LNCaP clone FGC (cell line): ENCODE measurements around the gene TEX12.

Experiments used
- DNase-seq: peaks from one replicate; pipeline ENCODE4 v3.0.0-alpha.2; 2011; ENCODE audit warnings: low read depth
- H3K4me3 ChIP-seq: 2 replicates; pipeline ENCODE4 v1.5.1; 2011; ENCODE audit warnings: mild to moderate bottlenecking, low read depth, low read length, control low read depth
- TF ChIP-seq, protein P1 (sequence below): IDR thresholded peaks from 2 replicates; pipeline ENCODE4 v1.5.1; 2012; ENCODE audit warnings: mild to moderate bottlenecking; ENCODE audit not compliant: control insufficient read depth, insufficient read depth; ENCODE audit errors: extremely low read depth

Gene TEX12

DNA sequence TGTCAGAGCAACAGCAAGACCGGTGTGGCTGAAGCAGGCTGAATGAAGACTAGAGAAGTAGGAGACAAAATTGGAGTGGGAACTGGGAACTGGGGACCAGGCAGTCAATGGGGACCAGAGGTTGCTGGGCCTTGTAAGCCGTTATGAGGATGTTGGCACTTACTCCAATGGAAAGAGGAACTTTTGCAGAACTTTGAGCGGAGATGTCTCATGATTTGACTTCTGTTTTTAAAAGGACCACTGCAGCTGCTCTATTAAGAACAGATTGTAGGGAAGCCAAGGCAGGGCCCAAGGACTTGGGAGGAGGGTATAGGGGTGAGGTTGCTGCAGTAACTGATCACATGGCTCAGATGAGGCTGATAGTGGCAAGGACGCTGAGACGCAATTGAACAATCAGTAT is 37.5 kb upstream of the TEX12 start:
- TF ChIP-seq, protein P1, sequence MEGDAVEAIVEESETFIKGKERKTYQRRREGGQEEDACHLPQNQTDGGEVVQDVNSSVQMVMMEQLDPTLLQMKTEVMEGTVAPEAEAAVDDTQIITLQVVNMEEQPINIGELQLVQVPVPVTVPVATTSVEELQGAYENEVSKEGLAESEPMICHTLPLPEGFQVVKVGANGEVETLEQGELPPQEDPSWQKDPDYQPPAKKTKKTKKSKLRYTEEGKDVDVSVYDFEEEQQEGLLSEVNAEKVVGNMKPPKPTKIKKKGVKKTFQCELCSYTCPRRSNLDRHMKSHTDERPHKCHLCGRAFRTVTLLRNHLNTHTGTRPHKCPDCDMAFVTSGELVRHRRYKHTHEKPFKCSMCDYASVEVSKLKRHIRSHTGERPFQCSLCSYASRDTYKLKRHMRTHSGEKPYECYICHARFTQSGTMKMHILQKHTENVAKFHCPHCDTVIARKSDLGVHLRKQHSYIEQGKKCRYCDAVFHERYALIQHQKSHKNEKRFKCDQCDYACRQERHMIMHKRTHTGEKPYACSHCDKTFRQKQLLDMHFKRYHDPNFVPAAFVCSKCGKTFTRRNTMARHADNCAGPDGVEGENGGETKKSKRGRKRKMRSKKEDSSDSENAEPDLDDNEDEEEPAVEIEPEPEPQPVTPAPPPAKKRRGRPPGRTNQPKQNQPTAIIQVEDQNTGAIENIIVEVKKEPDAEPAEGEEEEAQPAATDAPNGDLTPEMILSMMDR, result no peak
- DNase-seq, result no peak
- no peak overlapping the region for H3K4me3 ChIP-seq

DNA sequence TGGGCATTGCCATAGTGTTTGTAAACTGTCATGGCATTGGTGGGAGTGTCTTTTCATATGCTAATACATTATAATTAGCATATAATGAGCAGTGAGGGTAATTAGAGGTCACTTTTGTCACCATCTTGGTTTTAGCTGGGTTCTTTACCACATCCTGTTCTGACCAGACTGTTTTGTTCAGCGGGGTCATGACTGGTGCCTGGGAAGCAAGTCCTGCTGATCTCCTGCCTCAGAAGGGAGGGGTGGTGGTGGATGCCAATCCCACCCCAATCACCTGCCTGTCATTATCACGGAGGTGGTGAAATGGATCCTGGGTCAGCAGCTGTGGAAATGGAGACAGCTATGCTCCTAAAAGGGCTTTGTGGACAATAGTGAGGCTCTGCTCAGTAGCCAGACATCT is 34.4 kb upstream of the TEX12 start:
- H3K4me3 ChIP-seq, result no peak overlapping the region
- DNase-seq, result no peak
- TF ChIP-seq, protein P1, result no peak

DNA sequence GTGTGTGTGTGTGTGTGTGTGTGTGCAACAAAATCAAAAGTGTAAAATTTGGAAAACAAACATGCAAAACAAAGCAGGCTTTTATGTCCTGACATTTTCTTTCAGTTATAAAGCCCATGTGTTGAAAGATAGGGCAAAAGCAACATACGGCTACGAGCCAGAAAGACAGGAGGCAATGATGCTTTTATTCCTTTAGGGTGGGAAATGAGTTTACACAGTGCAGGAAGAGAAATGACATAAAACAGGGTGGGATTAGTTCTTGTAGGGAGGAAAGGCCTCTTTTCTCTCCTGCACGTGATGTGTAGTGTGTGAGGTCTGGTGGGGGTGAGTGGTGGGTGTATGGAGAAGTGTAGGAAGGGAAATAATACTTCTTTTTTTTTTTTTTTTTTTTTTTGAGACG is 32.7 kb upstream of the TEX12 start:
- DNase-seq, result no peak
- no peak overlapping the region for H3K4me3 ChIP-seq
- TF ChIP-seq, protein P1, result no peak

DNA sequence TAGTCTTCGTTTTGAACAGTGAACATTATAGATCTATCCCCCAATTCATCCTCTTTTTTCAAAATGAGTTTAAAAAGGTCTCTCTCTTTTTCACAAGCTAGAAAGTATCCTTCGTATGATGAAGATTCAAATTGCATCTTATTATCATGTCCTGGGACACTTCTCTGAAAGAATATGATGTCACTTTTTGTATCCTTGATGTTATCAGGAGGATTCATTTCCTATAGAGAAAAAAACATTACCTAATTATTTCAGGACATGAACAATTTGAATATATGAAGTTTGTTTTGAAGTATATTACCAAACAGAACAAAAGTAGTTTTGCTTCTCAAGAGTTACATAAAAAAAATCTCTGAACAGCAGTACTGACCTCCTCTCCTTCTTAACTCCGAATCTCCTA is 23.6 kb upstream of the TEX12 start:
- DNase-seq, result no peak
- TF ChIP-seq, protein P1, result no peak
- no peak overlapping the region for H3K4me3 ChIP-seq

DNA sequence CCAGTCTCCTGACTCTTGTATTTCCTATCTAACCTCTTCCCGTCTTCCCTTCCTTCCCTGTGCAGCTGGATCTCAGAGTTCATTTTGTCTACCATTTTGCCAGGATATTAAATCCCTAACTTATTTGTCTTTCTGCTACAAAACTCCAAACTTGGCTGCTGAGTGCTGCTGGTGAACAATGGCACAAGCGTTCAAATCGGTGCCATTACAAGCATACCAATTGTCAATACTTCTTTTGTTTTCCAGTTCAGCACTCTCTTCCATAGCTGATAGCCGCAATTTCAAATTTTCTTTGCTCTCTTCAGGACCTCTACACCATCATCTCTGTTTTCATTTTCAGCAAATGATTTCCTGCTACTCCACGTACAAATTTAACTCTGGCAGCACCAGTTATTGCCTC is 16.7 kb upstream of the TEX12 start:
- TF ChIP-seq, protein P1, result no peak
- H3K4me3 ChIP-seq, result no peak overlapping the region

DNA sequence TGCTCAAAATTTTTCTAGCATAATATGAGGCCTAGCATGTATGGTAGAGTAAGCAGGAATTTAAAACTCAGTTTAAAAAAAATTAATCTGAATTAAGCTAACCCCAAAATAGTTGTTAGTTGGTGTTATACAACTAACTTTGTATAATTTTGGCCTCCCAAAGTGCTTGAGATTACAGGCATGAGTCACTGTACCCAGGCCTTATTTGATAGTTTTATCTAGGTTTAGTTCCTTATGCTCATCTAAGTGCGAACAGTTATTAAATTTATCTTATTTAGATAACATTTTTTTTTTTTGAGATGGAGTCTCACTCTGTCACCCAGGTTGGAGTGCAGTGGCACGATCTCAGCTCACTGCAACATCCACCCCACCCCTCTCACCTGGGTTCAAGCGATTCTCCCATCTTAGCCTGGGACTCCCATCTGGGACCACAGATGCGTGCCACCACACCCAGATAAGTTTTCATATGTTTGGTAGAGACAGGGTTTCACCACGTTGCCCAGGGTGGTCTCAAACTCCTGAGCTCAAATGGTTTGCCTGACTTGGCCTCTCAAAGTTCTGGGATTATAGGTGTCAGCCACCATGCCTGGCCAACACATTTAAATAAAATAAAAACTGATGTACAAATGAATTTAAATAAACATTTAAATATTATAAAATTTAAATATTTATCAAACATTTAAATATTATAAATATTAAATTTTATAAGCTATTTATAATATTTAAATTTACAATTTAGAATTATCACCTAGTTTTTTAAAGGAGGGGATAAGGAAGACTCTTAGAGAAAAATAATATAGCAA is 10.8 kb upstream of the TEX12 start:
- H3K4me3 ChIP-seq, result no peak overlapping the region
- no peak for DNase-seq
- TF ChIP-seq, protein P1, result no peak

More for the DNA sequence above, 16.7 kb upstream of the TEX12 start:
- no peak for DNase-seq
